Endothelial cell of umbilical vein (primary cell): ENCODE data around the gene RAB31. TPM values are rescaled to one million over a fixed set of nuclear protein-coding genes. Genes with fewer than 3 reads are reported as not detected.

Experiments used
- BruUV-seq: library from RNA; stranded (reverse); fragments of 400-500 nt; replicated peaks from 2 replicates; lab custom pipeline; 2021; lab: Mats Ljungman, UMichigan
- CTCF ChIA-PET: fragments of 300-600, 350-600 bp; sonication (Branson Sonifier 250); formaldehyde crosslinking; loops from one replicate; lab custom pipeline; 2021; ENCODE audit warnings: antibody characterized with exemption, inconsistent platforms; lab: Charles Lee
- POLR2A ChIA-PET: fragments of 300-600, 350-600 bp; sonication (Branson Sonifier 250); formaldehyde crosslinking; loops from one replicate; lab custom pipeline; 2021; ENCODE audit warnings: antibody characterized with exemption, inconsistent platforms; lab: Charles Lee
- DNase-seq: peaks from one replicate; pipeline ENCODE4 v3.0.0-alpha.2; 2011; ENCODE audit warnings: low read depth, low spot score
- FAIRE-seq: peaks from 2 replicates; lab custom pipeline; 2011; peaks lifted over from hg19 to GRCh38; lab: Jason Lieb, UNC
- H2AFZ ChIP-seq: 2 replicates; pipeline ENCODE4 v1.6.0; 2012; ENCODE audit warnings: low read depth, low read length, control low read depth, inconsistent platforms
- H3K27ac ChIP-seq: 2 replicates; pipeline ENCODE4 v1.5.1; 2011; ENCODE audit warnings: low read depth, mild to moderate bottlenecking, control low read depth, low read length, moderate library complexity; ENCODE audit not compliant: insufficient read depth
- H3K27me3 ChIP-seq, 2 experiments: 2 replicates each; pipeline versions ENCODE4 v1.6.0 to v1.6.1; 2011; ENCODE audit warnings: low read length in 2 of 2, mixed read lengths in 1 of 2; ENCODE audit not compliant: control insufficient read depth in 2 of 2, insufficient read depth in 2 of 2
- H3K36me3 ChIP-seq, 2 experiments: 2 replicates in 1 of 2; 3 replicates in 1 of 2; pipeline ENCODE4 v1.5.1; 2011; ENCODE audit warnings: low read length in 2 of 2, mild to moderate bottlenecking in 1 of 2, moderate library complexity in 1 of 2; ENCODE audit not compliant: control insufficient read depth in 2 of 2, insufficient read depth in 2 of 2; ENCODE audit errors: extremely low read depth in 1 of 2
- H3K4me1 ChIP-seq: 3 replicates; pipeline ENCODE4 v1.5.1; 2011; ENCODE audit warnings: mild to moderate bottlenecking, low read length; ENCODE audit not compliant: control insufficient read depth, insufficient read depth; ENCODE audit errors: extremely low read depth
- H3K4me2 ChIP-seq: 2 replicates; pipeline ENCODE4 v1.6.1; 2011; ENCODE audit warnings: low read length, control low read depth, mixed read lengths; ENCODE audit not compliant: insufficient read depth
- H3K4me3 ChIP-seq, 3 experiments: fragments of 200-600 bp in 1 of 3; sonication (generic), shearing (Covaris generic) in 1 of 3; replicated peaks in 1 of 3; 2 replicates each; pipeline ENCODE4 v1.5.1; 2011 to 2016; ENCODE audit warnings: control low read depth in 3 of 3, low read length in 3 of 3, mild to moderate bottlenecking in 2 of 3, inconsistent platforms in 1 of 3, low read depth in 1 of 3, moderate library complexity in 1 of 3; ENCODE audit not compliant: insufficient read depth in 1 of 3
- H3K79me2 ChIP-seq: 2 replicates; pipeline ENCODE4 v1.6.0; 2012; ENCODE audit warnings: low read length, inconsistent platforms; ENCODE audit not compliant: control insufficient read depth, insufficient read depth
- H3K9ac ChIP-seq: replicated peaks from 2 replicates; pipeline ENCODE3; 2011; ENCODE audit warnings: low read length, control low read depth; ENCODE audit not compliant: insufficient read depth; ENCODE audit errors: extremely low read depth
- H3K9me1 ChIP-seq: replicated peaks from 3 replicates; pipeline ENCODE4 v1.6.0; 2011; ENCODE audit warnings: mild to moderate bottlenecking, low read length; ENCODE audit not compliant: control insufficient read depth, insufficient read depth; ENCODE audit errors: extremely low read depth
- H3K9me3 ChIP-seq: replicated peaks from 2 replicates; pipeline ENCODE4 v1.5.1; 2012; ENCODE audit warnings: low read length, inconsistent platforms; ENCODE audit not compliant: control insufficient read depth, insufficient read depth
- H4K20me1 ChIP-seq: replicated peaks from 2 replicates; pipeline ENCODE3; 2011; ENCODE audit warnings: mild to moderate bottlenecking, low read length; ENCODE audit not compliant: control insufficient read depth, insufficient read depth; ENCODE audit errors: extremely low read depth
- EZH2 ChIP-seq: IDR thresholded peaks from 2 replicates; pipeline ENCODE4 v1.6.1; 2012; ENCODE audit warnings: borderline replicate concordance, low read depth, mild to moderate bottlenecking, moderate library complexity, low read length, inconsistent platforms; ENCODE audit not compliant: severe bottlenecking
- FOS ChIP-seq: IDR thresholded peaks from 2 replicates; pipeline ENCODE4 v1.6.1; 2011; ENCODE audit warnings: mild to moderate bottlenecking, low read length, moderate library complexity, borderline replicate concordance; ENCODE audit not compliant: insufficient read depth
- GATA2 ChIP-seq: IDR thresholded peaks from 2 replicates; pipeline ENCODE4 v1.7.0; 2011; ENCODE audit warnings: low read depth, mild to moderate bottlenecking, moderate library complexity, mixed read lengths, low read length; ENCODE audit not compliant: insufficient read length, insufficient read depth
- JUN ChIP-seq: IDR thresholded peaks from 2 replicates; pipeline ENCODE4 v1.6.1; 2011; ENCODE audit warnings: borderline replicate concordance, low read depth; ENCODE audit not compliant: insufficient read length, insufficient read depth
- MYC ChIP-seq: IDR thresholded peaks from one replicate; pipeline ENCODE4 v1.6.1; 2011; ENCODE audit warnings: mild to moderate bottlenecking, low read depth, low read length
- POLR2A ChIP-seq: IDR thresholded peaks from 2 replicates; pipeline ENCODE4 v1.6.1; 2012; ENCODE audit warnings: low read depth, mild to moderate bottlenecking, control low read depth, low read length
- POLR2AphosphoS5 ChIP-seq: IDR thresholded peaks from 2 replicates; pipeline ENCODE4 v1.6.1; 2012; ENCODE audit warnings: low read depth, mild to moderate bottlenecking, control low read depth, low read length, moderate library complexity; ENCODE audit not compliant: insufficient read depth
- dilution Hi-C: fragments of 300-500 bp; cut with MboI; formaldehyde crosslinking; loops from one replicate; pipeline ENCODE4 v1.15.0; 2019; ENCODE audit warnings: low sequenced_read_pairs; ENCODE audit not compliant: extremely low pct_ligation_motif_present
- intact Hi-C: fragments of 100-400 bp; cut with micrococcal nuclease; formaldehyde crosslinking; loops from one replicate; pipeline ENCODE4 v1.10.0; 2022
- polyA plus RNA-seq, 4 experiments: library from polyadenylated mRNA; depleted of rRNA in 3 of 4; stranded (reverse) in 3 of 4; unstranded in 1 of 4; fragments of >200 nt; gene quantifications; 2 replicates each; pipeline versions ENCODE4 v1.2.1 to v1.2.3, GENCODE V29; 2011 to 2012; ENCODE audit warnings: missing spikeins in 1 of 4
- total RNA-seq: library from RNA; stranded (reverse); gene quantifications from 2 replicates; pipeline ENCODE4 v1.2.3, GENCODE V29; 2021
- TF ChIP-seq, protein P1 (sequence below): IDR thresholded peaks from 2 replicates; pipeline ENCODE4 v1.6.1; 2011; ENCODE audit not compliant: insufficient read depth, insufficient read length
- TF ChIP-seq, protein P2 (sequence below), 2 donors: IDR thresholded peaks; 1 replicate in 1 of 2; 2 replicates in 1 of 2; pipeline ENCODE4 v1.5.1; 2011; ENCODE audit warnings: low read length in 2 of 2, mild to moderate bottlenecking in 2 of 2, moderate library complexity in 2 of 2, control low read depth in 1 of 2, inconsistent platforms in 1 of 2, low read depth in 1 of 2; ENCODE audit not compliant: insufficient read depth in 1 of 2; ENCODE audit errors: extremely low read depth in 1 of 2

RAB31 gene
- total and polyA plus RNA-seq, 2 donors (not counting 3 experiments of a cell fraction or from before 2014, with no cell fraction given): 30.5 TPM

DNA sequence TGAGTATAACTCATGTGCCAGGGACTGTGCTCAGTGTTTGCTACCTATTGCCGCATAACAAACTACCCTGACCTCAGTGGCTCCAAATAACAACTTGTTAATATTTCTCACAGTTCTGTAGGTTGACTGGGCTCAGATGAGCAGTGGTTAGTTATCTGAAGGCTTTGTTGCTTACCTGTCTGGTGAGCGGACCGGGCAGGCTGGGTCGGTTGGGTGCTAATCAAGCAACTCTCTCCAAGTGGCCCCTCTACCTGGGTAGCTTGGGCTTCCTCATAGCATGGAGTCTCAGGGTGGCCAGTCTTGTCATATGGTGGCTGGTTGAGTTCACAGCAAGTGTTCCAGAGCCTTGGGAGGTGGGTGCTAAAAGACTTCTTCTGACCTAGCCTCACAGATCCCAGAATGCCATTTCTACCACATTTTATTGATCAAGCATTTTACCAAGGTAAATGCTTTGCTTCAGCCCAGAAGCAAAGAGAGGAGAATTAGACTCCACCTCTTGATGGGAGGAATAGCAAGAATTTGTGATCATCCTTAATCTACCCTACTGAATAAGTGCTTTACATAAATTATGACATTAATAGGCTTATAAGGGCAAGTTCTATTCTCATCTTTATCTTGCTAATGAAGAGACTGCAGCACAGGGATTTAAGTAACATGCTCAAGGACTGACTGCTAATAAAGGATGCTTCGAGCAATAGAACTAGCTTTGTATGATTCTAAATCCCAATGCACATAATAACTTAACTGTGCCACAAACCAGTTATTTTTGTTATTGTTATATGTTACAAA lies 16.9 kb downstream of the RAB31 start:
- Histone ChIP-seq H3K27ac (no peak overlapping the region), H4K20me1 (no peaks in the 10 kb centered on the region), H3K9me3 (no peaks in the 10 kb centered on the region), H3K36me3 (no peaks in the 10 kb centered on the region), H2AFZ (no peak overlapping the region), H3K4me1 (peaks cover 3% of the 10 kb centered on the region), H3K9me1 (no peaks in the 10 kb centered on the region), H3K27me3 (no peaks in the 10 kb centered on the region), H3K79me2 (peaks cover 15% of the 10 kb centered on the region), H3K9ac (no peak overlapping the region), H3K4me2 (no peak overlapping the region), H3K4me3 (no peak overlapping the region)
- intact Hi-C loops (no loop called here), dilution Hi-C loops (no loop called here)
- ChIA-PET CTCF (interaction anchor here (0.6 kb wide), 1 partner anchor 1238 kb away, joined by 3 read pairs; no protein-coding TSS in a partner anchor), POLR2A (no interaction called here)
- no TSS peak for BruUV-seq
- TF ChIP-seq FOS (no peak), JUN (no peak), EZH2 (no peak), POLR2A (no peak), POLR2AphosphoS5 (no peak), MYC (no peak), GATA2 (no peak)
- TF ChIP-seq, protein P1, sequence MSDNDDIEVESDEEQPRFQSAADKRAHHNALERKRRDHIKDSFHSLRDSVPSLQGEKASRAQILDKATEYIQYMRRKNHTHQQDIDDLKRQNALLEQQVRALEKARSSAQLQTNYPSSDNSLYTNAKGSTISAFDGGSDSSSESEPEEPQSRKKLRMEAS: no peak
- TF ChIP-seq, protein P2, sequence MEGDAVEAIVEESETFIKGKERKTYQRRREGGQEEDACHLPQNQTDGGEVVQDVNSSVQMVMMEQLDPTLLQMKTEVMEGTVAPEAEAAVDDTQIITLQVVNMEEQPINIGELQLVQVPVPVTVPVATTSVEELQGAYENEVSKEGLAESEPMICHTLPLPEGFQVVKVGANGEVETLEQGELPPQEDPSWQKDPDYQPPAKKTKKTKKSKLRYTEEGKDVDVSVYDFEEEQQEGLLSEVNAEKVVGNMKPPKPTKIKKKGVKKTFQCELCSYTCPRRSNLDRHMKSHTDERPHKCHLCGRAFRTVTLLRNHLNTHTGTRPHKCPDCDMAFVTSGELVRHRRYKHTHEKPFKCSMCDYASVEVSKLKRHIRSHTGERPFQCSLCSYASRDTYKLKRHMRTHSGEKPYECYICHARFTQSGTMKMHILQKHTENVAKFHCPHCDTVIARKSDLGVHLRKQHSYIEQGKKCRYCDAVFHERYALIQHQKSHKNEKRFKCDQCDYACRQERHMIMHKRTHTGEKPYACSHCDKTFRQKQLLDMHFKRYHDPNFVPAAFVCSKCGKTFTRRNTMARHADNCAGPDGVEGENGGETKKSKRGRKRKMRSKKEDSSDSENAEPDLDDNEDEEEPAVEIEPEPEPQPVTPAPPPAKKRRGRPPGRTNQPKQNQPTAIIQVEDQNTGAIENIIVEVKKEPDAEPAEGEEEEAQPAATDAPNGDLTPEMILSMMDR (IDR thresholded peaks at IDR 0.05; ENCODE audit: extremely low read depth in 1 of 2, insufficient read depth in 1 of 2, low read depth in 1 of 2, low read length in 2 of 2): no peak
- no peak for DNase-seq
- FAIRE-seq: no peak
